Measurements from ENCODE around the gene DEPDC1B.

DEPDC1B gene

GRCh38 chr5:60585618-60586017 lies 114.3 kb downstream of the DEPDC1B start:
- no peaks in the 10 kb centered on the region for H3K79me2 ChIP-seq
- H3K4me3 ChIP-seq (ENCODE audit: low read depth, low read length) = no peak overlapping the region
- H3K36me3 ChIP-seq (ENCODE audit: control insufficient read depth, insufficient read depth, low read length) = no peaks in the 10 kb centered on the region
- TF ChIP-seq, protein P1, sequence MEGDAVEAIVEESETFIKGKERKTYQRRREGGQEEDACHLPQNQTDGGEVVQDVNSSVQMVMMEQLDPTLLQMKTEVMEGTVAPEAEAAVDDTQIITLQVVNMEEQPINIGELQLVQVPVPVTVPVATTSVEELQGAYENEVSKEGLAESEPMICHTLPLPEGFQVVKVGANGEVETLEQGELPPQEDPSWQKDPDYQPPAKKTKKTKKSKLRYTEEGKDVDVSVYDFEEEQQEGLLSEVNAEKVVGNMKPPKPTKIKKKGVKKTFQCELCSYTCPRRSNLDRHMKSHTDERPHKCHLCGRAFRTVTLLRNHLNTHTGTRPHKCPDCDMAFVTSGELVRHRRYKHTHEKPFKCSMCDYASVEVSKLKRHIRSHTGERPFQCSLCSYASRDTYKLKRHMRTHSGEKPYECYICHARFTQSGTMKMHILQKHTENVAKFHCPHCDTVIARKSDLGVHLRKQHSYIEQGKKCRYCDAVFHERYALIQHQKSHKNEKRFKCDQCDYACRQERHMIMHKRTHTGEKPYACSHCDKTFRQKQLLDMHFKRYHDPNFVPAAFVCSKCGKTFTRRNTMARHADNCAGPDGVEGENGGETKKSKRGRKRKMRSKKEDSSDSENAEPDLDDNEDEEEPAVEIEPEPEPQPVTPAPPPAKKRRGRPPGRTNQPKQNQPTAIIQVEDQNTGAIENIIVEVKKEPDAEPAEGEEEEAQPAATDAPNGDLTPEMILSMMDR (IDR thresholded peaks at IDR 0.05) = no peak
- H3K27me3 ChIP-seq (ENCODE audit: control insufficient read depth, insufficient read depth, low read length) = no peaks in the 10 kb centered on the region
- H3K27ac ChIP-seq = no peak overlapping the region
- no peak overlapping the region for H3K4me2 ChIP-seq (ENCODE audit: low read length)
- H3K9me3 ChIP-seq (ENCODE audit: control insufficient read depth, low read length) = no peaks in the 10 kb centered on the region
- no peak overlapping the region for H3K9ac ChIP-seq
- no peak overlapping the region for H2AFZ ChIP-seq
- no peaks in the 10 kb centered on the region for H3K4me1 ChIP-seq

- Histone ChIP-seq H3K4me1 (no peaks in the 10 kb centered on the region), H3K36me3 (ENCODE audit: control insufficient read depth, insufficient read depth, low read length) (no peaks in the 10 kb centered on the region), H3K9me3 (ENCODE audit: control insufficient read depth, low read length) (no peaks in the 10 kb centered on the region), H3K79me2 (no peaks in the 10 kb centered on the region), H3K27ac (no peak overlapping the region), H3K4me3 (ENCODE audit: low read depth, low read length) (no peak overlapping the region), H3K27me3 (ENCODE audit: control insufficient read depth, insufficient read depth, low read length) (no peaks in the 10 kb centered on the region), H3K4me2 (ENCODE audit: low read length) (no peak overlapping the region), H3K9ac (no peak overlapping the region), H2AFZ (no peak overlapping the region)
- TF ChIP-seq, protein P1 (IDR thresholded peaks at IDR 0.05) = no peak
Observed at GRCh38 chr5:60584304-60584703, 115.7 kb downstream of the DEPDC1B start.

DNA sequence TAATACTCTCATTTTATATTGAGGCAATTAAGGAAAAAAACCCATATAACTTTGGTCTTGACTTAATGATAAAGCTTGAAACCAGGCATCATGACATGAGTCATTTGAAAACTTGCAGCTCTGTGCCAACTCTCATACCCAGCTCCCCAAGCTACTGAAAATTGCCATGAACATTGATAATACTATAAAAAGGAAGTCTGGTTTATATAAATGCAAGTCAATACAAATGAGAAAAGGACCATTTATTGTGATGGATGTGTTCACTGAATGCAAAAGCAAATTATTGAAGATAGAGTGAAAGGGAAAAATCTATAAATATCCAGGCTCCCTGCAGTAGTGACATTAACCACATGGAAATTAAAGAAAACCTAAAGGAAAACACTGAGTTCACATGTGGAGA lies 116.3 kb downstream of the DEPDC1B start:
- Histone ChIP-seq H3K4me1 (no peaks in the 10 kb centered on the region), H3K4me3 (ENCODE audit: low read depth, low read length) (no peak overlapping the region), H3K79me2 (no peaks in the 10 kb centered on the region), H3K9me3 (ENCODE audit: control insufficient read depth, low read length) (no peaks in the 10 kb centered on the region), H3K36me3 (ENCODE audit: control insufficient read depth, insufficient read depth, low read length) (no peaks in the 10 kb centered on the region), H3K27me3 (ENCODE audit: control insufficient read depth, insufficient read depth, low read length) (no peaks in the 10 kb centered on the region), H3K4me2 (ENCODE audit: low read length) (no peak overlapping the region), H2AFZ (no peak overlapping the region), H3K27ac (no peak overlapping the region), H3K9ac (no peak overlapping the region)
- TF ChIP-seq, protein P1 (IDR thresholded peaks at IDR 0.05) = no peak

DNA sequence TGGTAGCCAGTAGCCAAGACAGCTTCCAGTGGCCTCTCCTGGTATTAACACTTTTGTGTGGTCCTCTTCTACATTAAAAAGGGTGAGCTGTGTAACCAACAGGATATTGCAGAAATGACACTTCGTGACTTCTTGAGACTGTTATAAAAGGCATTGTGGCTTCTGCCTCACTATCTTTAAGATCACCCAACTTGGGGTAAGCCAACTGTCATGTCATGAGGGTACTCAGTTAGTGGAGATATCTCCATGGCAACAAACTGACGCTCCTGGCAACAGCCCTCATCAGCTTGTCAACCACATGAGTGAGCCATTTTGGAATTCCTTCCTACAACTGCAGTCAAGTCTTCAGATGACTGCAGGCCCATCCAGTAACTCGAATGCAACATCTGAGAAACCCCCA lies 121.7 kb downstream of the DEPDC1B start:
- no peaks in the 10 kb centered on the region for H3K36me3 ChIP-seq (ENCODE audit: control insufficient read depth, insufficient read depth, low read length)
- no peaks in the 10 kb centered on the region for H3K4me1 ChIP-seq
- no peak overlapping the region for H3K4me2 ChIP-seq (ENCODE audit: low read length)
- H2AFZ ChIP-seq = no peak overlapping the region
- TF ChIP-seq, protein P1 (IDR thresholded peaks at IDR 0.05) = no peak
- no peak overlapping the region for H3K9ac ChIP-seq
- H3K27ac ChIP-seq = no peak overlapping the region
- no peaks in the 10 kb centered on the region for H3K27me3 ChIP-seq (ENCODE audit: control insufficient read depth, insufficient read depth, low read length)
- no peak overlapping the region for H3K4me3 ChIP-seq (ENCODE audit: low read depth, low read length)
- H3K9me3 ChIP-seq (ENCODE audit: control insufficient read depth, low read length) = no peaks in the 10 kb centered on the region
- no peaks in the 10 kb centered on the region for H3K79me2 ChIP-seq

DNA sequence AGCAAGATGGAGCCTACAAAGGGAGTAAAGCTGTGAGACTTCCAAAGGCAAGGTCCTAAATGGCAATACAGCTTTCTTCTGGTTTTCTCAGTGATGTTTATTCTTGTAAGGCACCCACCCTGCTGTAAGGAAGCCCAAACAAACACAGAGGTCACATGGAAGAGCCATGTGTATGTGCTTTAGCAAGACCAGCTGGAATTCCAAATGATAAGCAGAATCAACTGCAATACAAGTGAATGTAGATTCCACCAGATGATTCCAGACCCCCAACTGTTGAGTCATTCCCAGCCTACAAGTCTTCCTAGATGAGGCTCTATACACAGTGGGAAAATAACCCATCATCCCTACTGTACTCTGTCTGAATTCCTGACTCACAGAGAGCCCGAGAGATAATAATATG lies 122.8 kb downstream of the DEPDC1B start:
- TF ChIP-seq, protein P1 (IDR thresholded peaks at IDR 0.05) = no peak
- no peaks in the 10 kb centered on the region for H3K79me2 ChIP-seq
- no peaks in the 10 kb centered on the region for H3K27me3 ChIP-seq (ENCODE audit: control insufficient read depth, insufficient read depth, low read length)

More for the DNA sequence above, 122.8 kb downstream of the DEPDC1B start:
- Histone ChIP-seq H2AFZ (no peak overlapping the region), H3K4me1 (no peaks in the 10 kb centered on the region), H3K36me3 (ENCODE audit: control insufficient read depth, insufficient read depth, low read length) (no peaks in the 10 kb centered on the region), H3K27ac (no peak overlapping the region), H3K9ac (no peak overlapping the region), H3K4me2 (ENCODE audit: low read length) (no peak overlapping the region), H3K4me3 (ENCODE audit: low read depth, low read length) (no peak overlapping the region), H3K9me3 (ENCODE audit: control insufficient read depth, low read length) (no peaks in the 10 kb centered on the region)
